Heart left ventricle (tissue), 16 donors: Measurements from ENCODE around the gene RCBTB1. TPM values are rescaled to one million over a fixed set of nuclear protein-coding genes. Genes with fewer than 3 reads are reported as not detected.
"Not testable (repeated sequence)": the region's sequence is repeated elsewhere in the genome, so short reads cannot be mapped to it uniquely, and the experiment has no call there.

Experiments
- ATAC-seq, 4 donors: fragments of 200-7000 bp; cut with Tn5 transposase; one replicate each; pipeline ENCODE4 v1.9.1; 2020 to 2022; ENCODE audit warnings: moderate library complexity in 4 of 4, mild to moderate bottlenecking in 3 of 4, moderate number of reproducible peaks in 1 of 4
- DNase-seq, 5 donors: peaks; one replicate each; pipeline ENCODE4 v3.0.0-alpha.2; 2020
- H3K27ac ChIP-seq, 12 donors: fragments of 200-600 bp; sonication (generic) in 4 of 12; one replicate each; pipeline versions ENCODE4 v1.5.0 to v1.8.0; 2016 to 2022; ENCODE audit warnings: mild to moderate bottlenecking in 2 of 12
- H3K27me3 ChIP-seq, 9 donors: fragments of 200-600 bp; sonication (generic) in 2 of 9; one replicate each; pipeline versions ENCODE4 v1.5.1 to v1.8.0; 2016 to 2022; ENCODE audit warnings: mild to moderate bottlenecking in 3 of 9
- H3K36me3 ChIP-seq, 9 donors: fragments of 200-600 bp; sonication (generic) in 2 of 9; one replicate each; pipeline versions ENCODE4 v1.5.0 to v1.8.0; 2018 to 2022; ENCODE audit warnings: mild to moderate bottlenecking in 2 of 9
- H3K4me1 ChIP-seq, 12 donors: fragments of 200-600 bp; sonication (generic) in 4 of 12; one replicate each; pipeline versions ENCODE4 v1.5.0 to v1.8.0; 2016 to 2022; ENCODE audit warnings: mild to moderate bottlenecking in 3 of 12
- H3K4me3 ChIP-seq, 12 donors: fragments of 200-600 bp; sonication (generic) in 4 of 12; one replicate each; pipeline versions ENCODE4 v1.5.0 to v1.8.0; 2017 to 2022; ENCODE audit warnings: mild to moderate bottlenecking in 9 of 12, moderate library complexity in 4 of 12
- H3K9me3 ChIP-seq, 12 donors: fragments of 200-600 bp; sonication (generic) in 4 of 12; one replicate each; pipeline versions ENCODE4 v1.5.0 to v1.8.0; 2016 to 2022; ENCODE audit warnings: mild to moderate bottlenecking in 1 of 12
- POLR2A ChIP-seq, 2 donors: fragments of 450-650 bp; IDR thresholded peaks; one replicate each; pipeline ENCODE4 v1.6.1; 2017; ENCODE audit warnings: antibody characterized with exemption in 2 of 2, mild to moderate bottlenecking in 2 of 2, moderate library complexity in 2 of 2
- WGBS, 4 donors: extraction: QIAGEN DNeasy Blood & Tissue Kit in 2 of 4; methylation state at CpG; one replicate each; pipeline versions ENCODE4 v1.1.5 to v1.1.7; 2013 to 2018; 5-methylcytosine and 5-hydroxymethylcytosine counted together
- intact Hi-C, 10 donors: fragments of 100-400 bp; cut with DNase I; formaldehyde crosslinking; loops; one replicate each; pipeline versions ENCODE4 v1.11.1 to v1.14.2; 2022
- polyA plus RNA-seq, 2 donors: library from polyadenylated mRNA; stranded (reverse); fragments of 200-250 nt; gene quantifications; one replicate each; pipeline ENCODE4 v1.2.3, GENCODE V29; 2013
- total RNA-seq, 9 donors: library from RNA; depleted of rRNA in 2 of 9; stranded (reverse); fragments of >200 nt in 2 of 9; fragmentation: NEBNext Ultra II Directional in 3 of 9; extraction: Animal tissue kit (Norgen Biotek cat#: 25700) in 3 of 9; gene quantifications; one replicate each; pipeline versions ENCODE4 v1.1.0 to v1.2.4, GENCODE V29; 2016 to 2023
- TF ChIP-seq, protein P1 (sequence below), 12 donors: fragments of 200-600 bp; sonication (generic) in 4 of 12; IDR thresholded peaks; one replicate each; pipeline versions ENCODE4 v1.5.0 to v1.8.0; 2018 to 2022; ENCODE audit warnings: antibody characterized with exemption in 12 of 12, mild to moderate bottlenecking in 5 of 12
- donor health status: ischemic (EF 13 %, LVEDD 7.1; RV severe dilation, severe dysfunction).
- donor health status: healthy with polysubstance abuse.
- donor health status: DM: no; HTN: yes; CAD: no.
- donor health status: DM: no; HTN: no; CAD: no.
- donor health status: ischemic (EF 25% LVEDD 6.9; RV normal size, moderate dysfunction).
- donor health status: ischemic (EF 25% LVEDD 5.7; RV mildly dilated, moderate dysfunction).
- donor health status: healthy.
- donor health status: DM: yes; HTN: yes; CAD: no.
- donor health status: ischemic (EF 35%, LVEDD 5.7; RV mildly dilated, moderate dysfunction).
- donor health status: nonischemic (EF 11% LVEDD 7.7; RV severe dilation, severe dysfunction).
- donor health status: DM: yes; HTN: yes; CAD: no.
- donor health status: PGD.
- donor health status: ischemic (EF 29% LVEDD 5.4; RV normal size, mild dysfunction).
- donor health status: nonischemic (EF 23%, LVEDD 6.1; RV moderate dilation, normal function).

RCBTB1 gene
- total and polyA plus RNA-seq, 11 donors: 8.5 to 25.8 (median 16.2) TPM

- no peak for DNase-seq
- Histone ChIP-seq H3K27ac (peak overlapping the region in 1 of 12 donors; percentile 96), H3K4me3 (no peak overlapping the region), H3K4me1 (peaks cover 0 to 52% (median 9%) of the 10 kb centered on the region in 12 donors), H3K9me3 (no peaks in the 10 kb centered on the region), H3K27me3 (no peaks in the 10 kb centered on the region), H3K36me3 (peaks cover 0 to 16% (median 0%) of the 10 kb centered on the region in 9 donors)
- TF ChIP-seq, protein P1, sequence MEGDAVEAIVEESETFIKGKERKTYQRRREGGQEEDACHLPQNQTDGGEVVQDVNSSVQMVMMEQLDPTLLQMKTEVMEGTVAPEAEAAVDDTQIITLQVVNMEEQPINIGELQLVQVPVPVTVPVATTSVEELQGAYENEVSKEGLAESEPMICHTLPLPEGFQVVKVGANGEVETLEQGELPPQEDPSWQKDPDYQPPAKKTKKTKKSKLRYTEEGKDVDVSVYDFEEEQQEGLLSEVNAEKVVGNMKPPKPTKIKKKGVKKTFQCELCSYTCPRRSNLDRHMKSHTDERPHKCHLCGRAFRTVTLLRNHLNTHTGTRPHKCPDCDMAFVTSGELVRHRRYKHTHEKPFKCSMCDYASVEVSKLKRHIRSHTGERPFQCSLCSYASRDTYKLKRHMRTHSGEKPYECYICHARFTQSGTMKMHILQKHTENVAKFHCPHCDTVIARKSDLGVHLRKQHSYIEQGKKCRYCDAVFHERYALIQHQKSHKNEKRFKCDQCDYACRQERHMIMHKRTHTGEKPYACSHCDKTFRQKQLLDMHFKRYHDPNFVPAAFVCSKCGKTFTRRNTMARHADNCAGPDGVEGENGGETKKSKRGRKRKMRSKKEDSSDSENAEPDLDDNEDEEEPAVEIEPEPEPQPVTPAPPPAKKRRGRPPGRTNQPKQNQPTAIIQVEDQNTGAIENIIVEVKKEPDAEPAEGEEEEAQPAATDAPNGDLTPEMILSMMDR (IDR thresholded peaks at IDR 0.05): no peak
- no peak for TF ChIP-seq POLR2A (IDR thresholded peaks at IDR 0.05)
- no peak for ATAC-seq
- WGBS, 4 donors: 82 to 86% (median 84%) methylated on average over 4 of the region's 4 CpGs
- intact Hi-C loops: loop anchor here in 7 of 10 donors (5.0 to 10.0 kb wide), 7 partner anchors 47 to 196 kb away; partner anchors contain the start of genes CAB39L (in 2 of the 7), RCBTB1 (in 2 of the 7) and SETDB2 (in 2 of the 7)
Measured at GRCh38 chr13:49498206-49498605, 87.2 kb downstream of the RCBTB1 start.

DNA sequence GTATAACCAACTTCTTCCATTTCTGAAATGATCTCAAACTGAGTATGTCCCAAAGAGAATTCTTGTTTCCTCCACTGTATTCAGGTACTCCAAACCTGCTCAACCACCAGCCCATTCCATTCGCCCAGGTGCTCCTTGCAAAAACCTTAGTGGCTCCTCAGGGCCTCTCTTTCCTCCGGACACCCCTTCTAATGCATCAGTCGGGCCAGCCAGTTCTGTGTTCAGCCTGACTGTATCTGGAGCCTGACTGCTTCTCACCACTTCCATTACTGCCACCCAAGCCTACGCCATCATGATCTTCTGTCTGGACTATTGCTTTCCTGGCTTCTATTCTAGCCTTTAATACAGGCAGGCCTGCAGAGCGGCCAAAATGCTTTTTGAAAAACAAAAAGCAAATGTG, 88.1 kb downstream of the RCBTB1 start:
- intact Hi-C loops: loop anchor here in 7 of 10 donors (5.0 to 10.0 kb wide), 7 partner anchors 48 to 195 kb away; partner anchors contain the start of genes CAB39L (in 2 of the 7), RCBTB1 (in 2 of the 7) and SETDB2 (in 2 of the 7)

DNA sequence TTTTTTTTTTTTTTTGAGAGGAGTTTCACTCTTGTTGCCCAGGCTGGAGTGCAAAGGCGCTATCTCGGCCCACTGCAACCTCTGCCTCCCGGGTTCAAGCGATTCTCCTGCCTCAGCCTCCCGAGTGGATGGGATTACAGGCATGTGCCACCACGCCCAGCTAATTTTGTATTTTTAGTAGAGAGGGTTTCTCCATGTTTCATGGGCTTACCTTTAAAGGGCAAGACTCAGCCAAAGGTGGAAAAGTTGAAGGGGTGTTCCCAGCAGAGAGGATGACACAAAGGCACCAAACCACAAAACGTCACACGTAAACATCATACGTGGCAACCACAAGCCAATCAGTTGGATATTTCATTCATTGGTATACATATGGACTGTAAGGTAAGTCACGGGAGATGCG, 88.5 kb downstream of the RCBTB1 start:
- not testable (repeated sequence) for H3K27me3 ChIP-seq, ATAC-seq, H3K9me3 ChIP-seq, DNase-seq
- Histone ChIP-seq H3K36me3 (peaks cover 0 to 11% (median 5%) of the 10 kb centered on the region in 9 donors), H3K4me1 (peaks cover 0 to 39% (median 8%) of the 10 kb centered on the region in 12 donors), H3K27ac (peak overlapping the region in 10 of 12 donors; percentile 89 to 99 (median 96)), H3K4me3 (peak overlapping the region in 6 of 12 donors; percentile 69 to 86 (median 77))
- 77 to 81% (median 80%) methylated on average over 11 of the region's 11 CpGs for WGBS, 4 donors
- intact Hi-C loops: loop anchor here in 7 of 10 donors (5.0 to 10.0 kb wide), 7 partner anchors 48 to 195 kb away; partner anchors contain the start of genes CAB39L (in 2 of the 7), RCBTB1 (in 2 of the 7) and SETDB2 (in 2 of the 7)

More for the DNA sequence above, 88.1 kb downstream of the RCBTB1 start:
- Histone ChIP-seq H3K9me3 (no peaks in the 10 kb centered on the region), H3K4me3 (peak overlapping the region in 1 of 12 donors; percentile 82), H3K27me3 (no peaks in the 10 kb centered on the region), H3K27ac (peak overlapping the region in 4 of 12 donors; percentile 40 to 99 (median 96)), H3K4me1 (peaks cover 0 to 42% (median 8%) of the 10 kb centered on the region in 12 donors), H3K36me3 (peaks cover 0 to 11% (median 3%) of the 10 kb centered on the region in 9 donors)
- TF ChIP-seq, protein P1 (IDR thresholded peaks at IDR 0.05): no peak
- TF ChIP-seq POLR2A (IDR thresholded peaks at IDR 0.05): no peak
- 79 to 89% (median 86%) methylated on average over 5 of the region's 5 CpGs for WGBS, 4 donors
- no peak for ATAC-seq
- DNase-seq: no peak

GRCh38 chr13:49495783-49496762, 89.3 kb downstream of the RCBTB1 start, which contains the start of gene PHF11:
Gene PHF11 (plus strand): TSS chr13:49495953. CDS start chr13:49496002, 49 bp downstream.
- H3K27me3 ChIP-seq: no peaks in the 10 kb centered on the region
- H3K9me3 ChIP-seq: no peaks in the 10 kb centered on the region
- peaks cover 0 to 18% (median 10%) of the 10 kb centered on the region in 9 donors for H3K36me3 ChIP-seq
- ATAC-seq (peak; percentile 71 to 92 (median 90)), DNase-seq (peak; percentile 82 to 91 (median 88))
- peak within 1 kb of the TSS; percentile 83 to 99 (median 95) for H3K27ac ChIP-seq
- H3K4me1 ChIP-seq: peaks cover 0 to 39% (median 8%) of the 10 kb centered on the region in 12 donors
- H3K4me3 ChIP-seq: peak within 1 kb of the TSS; percentile 56 to 86 (median 70)
- WGBS, 4 donors: 5 to 10% (median 7%) methylated on average over 38 to 71 of the region's 71 CpGs
- intact Hi-C loops: loop anchor here in 8 of 10 donors (2.0 to 10.0 kb wide), 8 partner anchors 49 to 194 kb away; partner anchors contain the start of genes CAB39L (in 3 of the 8), SETDB2 (in 3 of the 8) and RCBTB1 (in 2 of the 8)
- peak in 1 of 2 donors; percentile 43 for TF ChIP-seq POLR2A (IDR thresholded peaks at IDR 0.05)
- TF ChIP-seq, protein P1 (IDR thresholded peaks at IDR 0.05): peak in 9 of 12 donors; percentile 10 to 37 (median 23)
